Epithelial cell of esophagus (primary cell): ENCODE measurements around the gene PLS3.

Experiments used
- DNase-seq: peaks from one replicate; pipeline ENCODE4 v3.0.0; 2010; ENCODE audit warnings: low read depth
- H3K4me3 ChIP-seq: 2 replicates; pipeline ENCODE4 v1.5.1; 2011; ENCODE audit warnings: mild to moderate bottlenecking, low read length, control low read depth
- CTCF ChIP-seq: IDR thresholded peaks from 2 replicates; pipeline ENCODE4 v1.5.1; 2011; ENCODE audit warnings: low read depth, mild to moderate bottlenecking, low read length, control low read depth, inconsistent platforms; ENCODE audit not compliant: insufficient read depth; ENCODE audit errors: missing control alignments

Gene PLS3

GRCh38 chrX:115649461-115650063, 88.6 kb downstream of the PLS3 start:
- no peak for DNase-seq
- no peak overlapping the region for H3K4me3 ChIP-seq
- TF ChIP-seq CTCF: no peak

GRCh38 chrX:115650449-115650848, 89.5 kb downstream of the PLS3 start:
- TF ChIP-seq CTCF: no peak
- no peak for DNase-seq
- H3K4me3 ChIP-seq: no peak overlapping the region

GRCh38 chrX:115650916-115651315, 89.9 kb downstream of the PLS3 start:
- peak; percentile 21 for DNase-seq
- no peak overlapping the region for H3K4me3 ChIP-seq
- TF ChIP-seq CTCF: peak; percentile 48

- DNase-seq: no peak
- TF ChIP-seq CTCF: no peak
- no peak overlapping the region for H3K4me3 ChIP-seq
These were observed 91.2 kb downstream of the PLS3 start for GRCh38 chrX:115652221-115652620.

GRCh38 chrX:115665122-115665521, 104.1 kb downstream of the PLS3 start:
- no peak overlapping the region for H3K4me3 ChIP-seq
- TF ChIP-seq CTCF: no peak
- no peak for DNase-seq

- peak; percentile 34 for TF ChIP-seq CTCF
- H3K4me3 ChIP-seq: no peak overlapping the region
- DNase-seq: peak; percentile 30
These were observed 118.5 kb downstream of the PLS3 start for GRCh38 chrX:115679460-115679859.

GRCh38 chrX:115687595-115687994, 126.6 kb downstream of the PLS3 start:
- DNase-seq: no peak
- no peak for TF ChIP-seq CTCF
- H3K4me3 ChIP-seq: no peak overlapping the region
